ENCODE data around the gene BAIAP2. TPM values are rescaled to one million over a fixed set of nuclear protein-coding genes. Genes with fewer than 3 reads are reported as not detected.
"Not testable (repeated sequence)": the region's sequence is repeated elsewhere in the genome, so short reads cannot be mapped to it uniquely, and the experiment has no call there.

The BAIAP2 gene
- total and polyA plus RNA-seq, 10 donors: 2.8 to 33.2 (median 17.8) TPM

- H3K27me3 ChIP-seq (replicated peaks in 1 of 7): no peaks in the 10 kb centered on the region
- no peak for DNase-seq
- peaks cover 0 to 4% (median 0%) of the 10 kb centered on the region in 6 donors for H3K4me1 ChIP-seq
- H3K9me3 ChIP-seq: no peaks in the 10 kb centered on the region
- no peak for TF ChIP-seq POLR2A (IDR thresholded peaks at IDR 0.05)
- TF ChIP-seq, protein P1, sequence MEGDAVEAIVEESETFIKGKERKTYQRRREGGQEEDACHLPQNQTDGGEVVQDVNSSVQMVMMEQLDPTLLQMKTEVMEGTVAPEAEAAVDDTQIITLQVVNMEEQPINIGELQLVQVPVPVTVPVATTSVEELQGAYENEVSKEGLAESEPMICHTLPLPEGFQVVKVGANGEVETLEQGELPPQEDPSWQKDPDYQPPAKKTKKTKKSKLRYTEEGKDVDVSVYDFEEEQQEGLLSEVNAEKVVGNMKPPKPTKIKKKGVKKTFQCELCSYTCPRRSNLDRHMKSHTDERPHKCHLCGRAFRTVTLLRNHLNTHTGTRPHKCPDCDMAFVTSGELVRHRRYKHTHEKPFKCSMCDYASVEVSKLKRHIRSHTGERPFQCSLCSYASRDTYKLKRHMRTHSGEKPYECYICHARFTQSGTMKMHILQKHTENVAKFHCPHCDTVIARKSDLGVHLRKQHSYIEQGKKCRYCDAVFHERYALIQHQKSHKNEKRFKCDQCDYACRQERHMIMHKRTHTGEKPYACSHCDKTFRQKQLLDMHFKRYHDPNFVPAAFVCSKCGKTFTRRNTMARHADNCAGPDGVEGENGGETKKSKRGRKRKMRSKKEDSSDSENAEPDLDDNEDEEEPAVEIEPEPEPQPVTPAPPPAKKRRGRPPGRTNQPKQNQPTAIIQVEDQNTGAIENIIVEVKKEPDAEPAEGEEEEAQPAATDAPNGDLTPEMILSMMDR (IDR thresholded peaks at IDR 0.05 in 8 of 11, conservative IDR thresholded peaks at IDR 0.05 in 3 of 11): no peak
- no peak for TF ChIP-seq POLR2AphosphoS5 (IDR thresholded peaks at IDR 0.05)
- WGBS, 5 donors: 86 to 93% (median 88%) methylated on average over 42 of the region's 42 CpGs
- H3K36me3 ChIP-seq: peaks cover 0 to 10% (median 0%) of the 10 kb centered on the region in 6 donors
- intact Hi-C loops (cut with DNase I; ENCODE audit: low total_unique reads): no loop called here
- no peak overlapping the region for H3K27ac ChIP-seq
- H3K4me3 ChIP-seq: no peak overlapping the region
These were observed 39.3 kb downstream of the BAIAP2 start for GRCh38 chr17:81073967-81074839.

GRCh38 chr17:81074875-81075274 lies 39.9 kb downstream of the BAIAP2 start:
- intact Hi-C loops (cut with DNase I; ENCODE audit: low total_unique reads): no loop called here
- Histone ChIP-seq H3K4me3 (no peak overlapping the region), H3K27ac (no peak overlapping the region), H3K9me3 (no peaks in the 10 kb centered on the region), H3K36me3 (peaks cover 0 to 17% (median 0%) of the 10 kb centered on the region in 6 donors), H3K4me1 (peaks cover 0 to 4% (median 2%) of the 10 kb centered on the region in 6 donors), H3K27me3 (replicated peaks in 1 of 7) (no peaks in the 10 kb centered on the region)
- 66 to 82% (median 72%) methylated on average over 8 of the region's 8 CpGs for WGBS, 5 donors
- DNase-seq: no peak
- TF ChIP-seq POLR2A (IDR thresholded peaks at IDR 0.05) (no peak), POLR2AphosphoS5 (IDR thresholded peaks at IDR 0.05) (no peak)
- TF ChIP-seq, protein P1 (IDR thresholded peaks at IDR 0.05 in 8 of 11, conservative IDR thresholded peaks at IDR 0.05 in 3 of 11): no peak

- Histone ChIP-seq H3K9me3 (no peaks in the 10 kb centered on the region), H3K4me3 (no peak overlapping the region), H3K4me1 (peaks cover 0 to 9% (median 4%) of the 10 kb centered on the region in 6 donors), H3K27ac (no peak overlapping the region), H3K27me3 (replicated peaks in 1 of 7) (no peaks in the 10 kb centered on the region), H3K36me3 (peaks cover 0 to 20% (median 0%) of the 10 kb centered on the region in 6 donors)
- TF ChIP-seq POLR2A (IDR thresholded peaks at IDR 0.05): no peak
- no peak for TF ChIP-seq POLR2AphosphoS5 (IDR thresholded peaks at IDR 0.05)
- TF ChIP-seq, protein P1 (IDR thresholded peaks at IDR 0.05 in 8 of 11, conservative IDR thresholded peaks at IDR 0.05 in 3 of 11): no peak
- WGBS, 5 donors: 84 to 92% (median 86%) methylated on average over 16 to 17 of the region's 17 CpGs
- intact Hi-C loops (cut with DNase I; ENCODE audit: low total_unique reads): no loop called here
- no peak for DNase-seq
These were observed 40.4 kb downstream of the BAIAP2 start for GRCh38 chr17:81075307-81075706.

DNA sequence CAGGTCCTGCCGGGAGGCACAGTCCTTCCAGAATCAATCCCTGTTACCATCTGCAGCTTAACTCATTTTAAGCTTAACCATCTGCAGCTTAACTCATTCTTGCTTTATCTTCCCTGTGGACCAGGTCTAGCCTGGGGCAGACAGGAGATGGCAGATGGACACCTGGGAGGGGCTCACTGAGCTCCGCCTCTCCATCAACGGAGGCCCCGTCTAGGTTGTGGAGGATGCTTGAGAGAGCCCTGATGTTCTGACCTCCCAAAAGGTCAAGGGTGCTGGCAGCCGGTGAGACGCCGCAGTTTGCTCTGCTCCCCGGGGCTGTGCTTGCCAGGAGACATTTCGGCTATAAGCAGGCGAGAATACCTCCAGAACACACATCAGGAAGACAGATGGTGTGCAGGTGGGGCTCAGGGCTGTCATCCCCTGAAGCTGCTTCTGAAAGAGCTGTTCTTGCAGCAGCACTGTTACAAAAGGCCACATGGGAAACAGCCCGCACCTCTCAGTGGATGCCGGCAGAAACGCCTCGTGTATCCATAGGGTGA lies 41.3 kb downstream of the BAIAP2 start:
- Histone ChIP-seq H3K9me3 (no peaks in the 10 kb centered on the region), H3K4me3 (no peak overlapping the region), H3K27me3 (replicated peaks in 1 of 7) (no peaks in the 10 kb centered on the region), H3K27ac (no peak overlapping the region), H3K4me1 (peaks cover 0 to 18% (median 7%) of the 10 kb centered on the region in 6 donors), H3K36me3 (peaks cover 0 to 20% (median 0%) of the 10 kb centered on the region in 6 donors)
- no peak for DNase-seq
- TF ChIP-seq POLR2A (IDR thresholded peaks at IDR 0.05) (no peak), POLR2AphosphoS5 (IDR thresholded peaks at IDR 0.05) (no peak)
- TF ChIP-seq, protein P1 (IDR thresholded peaks at IDR 0.05 in 8 of 11, conservative IDR thresholded peaks at IDR 0.05 in 3 of 11): no peak
- intact Hi-C loops (cut with DNase I; ENCODE audit: low total_unique reads): no loop called here
- 82 to 93% (median 86%) methylated on average over 8 to 14 of the region's 14 CpGs for WGBS, 5 donors

- peaks cover 0 to 35% (median 18%) of the 10 kb centered on the region in 6 donors for H3K4me1 ChIP-seq
- H3K36me3 ChIP-seq; intact Hi-C loops (cut with DNase I; ENCODE audit: low total_unique reads); H3K9me3 ChIP-seq; DNase-seq; H3K27me3 ChIP-seq (replicated peaks in 1 of 7); H3K27ac ChIP-seq; H3K4me3 ChIP-seq: not testable (repeated sequence)
- WGBS, 5 donors: 90 to 95% (median 94%) methylated on average over 28 to 45 of the region's 45 CpGs
These were observed 43.3 kb downstream of the BAIAP2 start for GRCh38 chr17:81078026-81078913.
